ENCODE measurements around the gene PPIH.

DNA sequence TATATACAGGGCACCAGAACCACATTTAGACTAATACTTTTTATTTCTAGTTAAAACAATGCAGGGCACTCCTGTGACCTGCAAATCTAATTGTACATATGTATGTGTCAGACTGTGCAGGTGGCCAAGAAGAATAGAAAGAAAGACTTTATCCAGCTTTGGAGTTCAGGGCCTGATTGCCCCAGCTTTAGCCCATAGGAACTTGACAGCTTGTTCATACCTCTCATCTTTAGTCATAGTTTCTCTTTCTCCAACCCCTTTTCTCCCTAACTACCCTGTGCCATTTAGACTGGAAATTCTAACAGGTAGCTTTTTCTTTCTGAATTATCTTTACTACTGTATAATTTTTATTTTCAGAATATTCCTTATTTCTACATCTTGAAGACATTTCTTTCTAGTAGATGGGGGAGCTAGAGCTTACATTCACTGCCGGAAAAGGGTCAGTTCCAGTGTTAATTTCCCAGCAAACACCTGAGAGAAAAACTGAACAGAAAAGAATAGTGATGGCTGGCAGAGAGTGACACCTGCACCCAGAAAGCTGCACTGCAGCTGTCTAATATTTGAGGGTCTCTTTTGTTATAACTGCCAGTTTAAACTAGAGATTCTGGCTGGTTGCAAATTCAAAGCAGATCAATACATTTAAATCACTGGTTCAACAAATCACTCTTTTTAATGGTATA, 32.4 kb downstream of the PPIH start:
- TF ChIP-seq POLR2A (IDR thresholded peaks at IDR 0.05), result no peak
- TF ChIP-seq CTCF (IDR thresholded peaks at IDR 0.05), result no peak

All from vagina (tissue), 2 donors.